Endothelial cell of umbilical vein (primary cell): ENCODE data around the gene MMUT.

Source experiments
- EZH2 ChIP-seq: IDR thresholded peaks from 2 replicates; pipeline ENCODE4 v1.6.1; 2012; ENCODE audit warnings: borderline replicate concordance, low read depth, mild to moderate bottlenecking, moderate library complexity, low read length, inconsistent platforms; ENCODE audit not compliant: severe bottlenecking
- JUN ChIP-seq: IDR thresholded peaks from 2 replicates; pipeline ENCODE4 v1.6.1; 2011; ENCODE audit warnings: borderline replicate concordance, low read depth; ENCODE audit not compliant: insufficient read length, insufficient read depth
- MAX ChIP-seq: IDR thresholded peaks from 2 replicates; pipeline ENCODE4 v1.6.1; 2011; ENCODE audit not compliant: insufficient read depth, insufficient read length
- TF ChIP-seq, protein P1 (sequence below), 2 donors: IDR thresholded peaks; 1 replicate in 1 of 2; 2 replicates in 1 of 2; pipeline ENCODE4 v1.5.1; 2011; ENCODE audit warnings: low read length in 2 of 2, mild to moderate bottlenecking in 2 of 2, moderate library complexity in 2 of 2, control low read depth in 1 of 2, inconsistent platforms in 1 of 2, low read depth in 1 of 2; ENCODE audit not compliant: insufficient read depth in 1 of 2; ENCODE audit errors: extremely low read depth in 1 of 2

GRCh38 chr6:49384904-49385303, 78.1 kb downstream of the MMUT start:
- TF ChIP-seq, protein P1, sequence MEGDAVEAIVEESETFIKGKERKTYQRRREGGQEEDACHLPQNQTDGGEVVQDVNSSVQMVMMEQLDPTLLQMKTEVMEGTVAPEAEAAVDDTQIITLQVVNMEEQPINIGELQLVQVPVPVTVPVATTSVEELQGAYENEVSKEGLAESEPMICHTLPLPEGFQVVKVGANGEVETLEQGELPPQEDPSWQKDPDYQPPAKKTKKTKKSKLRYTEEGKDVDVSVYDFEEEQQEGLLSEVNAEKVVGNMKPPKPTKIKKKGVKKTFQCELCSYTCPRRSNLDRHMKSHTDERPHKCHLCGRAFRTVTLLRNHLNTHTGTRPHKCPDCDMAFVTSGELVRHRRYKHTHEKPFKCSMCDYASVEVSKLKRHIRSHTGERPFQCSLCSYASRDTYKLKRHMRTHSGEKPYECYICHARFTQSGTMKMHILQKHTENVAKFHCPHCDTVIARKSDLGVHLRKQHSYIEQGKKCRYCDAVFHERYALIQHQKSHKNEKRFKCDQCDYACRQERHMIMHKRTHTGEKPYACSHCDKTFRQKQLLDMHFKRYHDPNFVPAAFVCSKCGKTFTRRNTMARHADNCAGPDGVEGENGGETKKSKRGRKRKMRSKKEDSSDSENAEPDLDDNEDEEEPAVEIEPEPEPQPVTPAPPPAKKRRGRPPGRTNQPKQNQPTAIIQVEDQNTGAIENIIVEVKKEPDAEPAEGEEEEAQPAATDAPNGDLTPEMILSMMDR (IDR thresholded peaks at IDR 0.05; ENCODE audit: extremely low read depth in 1 of 2, insufficient read depth in 1 of 2, low read depth in 1 of 2, low read length in 2 of 2) = no peak
- TF ChIP-seq EZH2 (no peak), JUN (no peak), MAX (no peak)
